K562 (cell line): Measurements from ENCODE around the gene SDC3. TPM values are rescaled to one million over a fixed set of nuclear protein-coding genes. Genes with fewer than 3 reads are reported as not detected.
A peak's percentile ranks its signal among the peaks of the same experiment; 100 is the strongest.

ENCODE experiments used
- AFF1 ChIP-seq, 2 experiments: fragments of 450-650 bp; IDR thresholded peaks; 2 replicates each; pipeline ENCODE4 v1.6.1; 2018; ENCODE audit warnings: mild to moderate bottlenecking in 2 of 2, low read depth in 1 of 2; ENCODE audit not compliant: partially characterized antibody in 2 of 2
- BCOR ChIP-seq: fragments of 450-650 bp; IDR thresholded peaks from 2 replicates; pipeline ENCODE4 v1.6.1; 2016
- CBFA2T3 ChIP-seq: fragments of 450-650 bp; IDR thresholded peaks from 2 replicates; pipeline ENCODE4 v1.6.1; 2017
- CHCHD3 ChIP-seq: fragments of 250-450 bp; sonication (Bioruptor Pico); IDR thresholded peaks from 2 replicates; pipeline ENCODE4 v2.1.2; 2022; ENCODE audit warnings: mild to moderate bottlenecking
- E2F3 ChIP-seq: fragments of 250-450 bp; sonication (Bioruptor Pico); IDR thresholded peaks from 2 replicates; pipeline ENCODE4 v1.4.0; 2020; ENCODE audit warnings: mild to moderate bottlenecking
- ETV5 ChIP-seq: sonication (generic); formaldehyde crosslinking; IDR thresholded peaks from 2 replicates; pipeline ENCODE4 v1.4.0; 2020; ENCODE audit warnings: low read depth, mild to moderate bottlenecking, missing genetic modification reagents
- HCFC1 ChIP-seq: IDR thresholded peaks from 2 replicates; pipeline ENCODE4 v1.6.1; 2012; ENCODE audit warnings: low read depth, low read length, improper control_type of control experiment
- PHB2 ChIP-seq: fragments of 450-650 bp; IDR thresholded peaks from 2 replicates; pipeline ENCODE4 v1.6.1; 2017; ENCODE audit warnings: low read depth
- PPARD ChIP-seq: fragments of 250-450 bp; sonication (Bioruptor Pico); IDR thresholded peaks from 2 replicates; pipeline ENCODE4 v1.8.0; 2022; ENCODE audit warnings: inconsistent platforms, mild to moderate bottlenecking, moderate library complexity
- PTBP1 ChIP-seq: fragments of 200-400 bp; formaldehyde crosslinking; IDR thresholded peaks from 2 replicates; pipeline ENCODE4 v1.6.1; 2017; ENCODE audit warnings: low read depth, low read length
- RBM22 ChIP-seq: fragments of 200-400 bp; formaldehyde crosslinking; IDR thresholded peaks from 2 replicates; pipeline ENCODE4 v1.6.1; 2018; ENCODE audit warnings: low read length, low read depth; ENCODE audit not compliant: poor library complexity, severe bottlenecking
- RBM25 ChIP-seq: fragments of 200-400 bp; formaldehyde crosslinking; IDR thresholded peaks from 2 replicates; pipeline ENCODE4 v1.6.1; 2018; ENCODE audit warnings: low read length, low read depth, moderate library complexity; ENCODE audit not compliant: severe bottlenecking
- TEAD4 ChIP-seq, 2 experiments: sonication (generic) in 1 of 2; formaldehyde crosslinking in 1 of 2; IDR thresholded peaks; 2 replicates each; pipeline versions ENCODE4 v1.6.1 to v1.8.0; 2012 to 2022; ENCODE audit warnings: borderline replicate concordance in 1 of 2, inconsistent platforms in 1 of 2, low read length in 1 of 2, mild to moderate bottlenecking in 1 of 2, missing genetic modification reagents in 1 of 2
- UBTF ChIP-seq, 2 experiments: IDR thresholded peaks; 2 replicates each; pipeline ENCODE4 v1.6.1; 2012; ENCODE audit warnings: improper control_type of control experiment in 2 of 2, low read depth in 2 of 2, low read length in 2 of 2, borderline replicate concordance in 1 of 2
- ZFP36 ChIP-seq: fragments of 150-350 bp; IDR thresholded peaks from 2 replicates; pipeline ENCODE4 v1.6.1; 2018; ENCODE audit warnings: low read length, low read depth; ENCODE audit not compliant: partially characterized antibody
- ZNF436 ChIP-seq: fragments of 250-450, 450-650 bp; sonication (Bioruptor Pico); formaldehyde crosslinking; IDR thresholded peaks from 2 replicates; pipeline ENCODE4 v1.7.0; 2020; ENCODE audit warnings: mild to moderate bottlenecking
- ZNF77 ChIP-seq: fragments of 250-450 bp; sonication (Bioruptor Pico); IDR thresholded peaks from 2 replicates; pipeline ENCODE4 v1.5.0; 2020
- polyA plus RNA-seq, 8 experiments: library from polyadenylated mRNA; depleted of rRNA in 4 of 8; stranded (reverse) in 5 of 8; unstranded in 3 of 8; fragments of >200 nt; fragmentation: Nextera tagmentation in 2 of 8; fragmentation: Illumina TruSeq in 1 of 8; extraction: Ambion mirVana in 2 of 8; extraction: Trizol in 1 of 8; gene quantifications; 2 replicates each; pipeline versions ENCODE4 v1.2.1 to v1.2.3, GENCODE V29; 2011 to 2014; ENCODE audit warnings: inconsistent platforms in 1 of 8, missing spikeins in 1 of 8
- total RNA-seq, 7 experiments: library from RNA; depleted of rRNA in 6 of 7; stranded (reverse); fragments of >200 nt in 6 of 7; fragmentation: Illumina TruSeq in 2 of 7; extraction: Trizol in 2 of 7; gene quantifications; 2 replicates each; pipeline versions ENCODE4 v1.2.1 to v1.2.3, GENCODE V29; 2011 to 2021; ENCODE audit warnings: low replicate concordance in 1 of 7

SDC3 gene
- total and polyA plus RNA-seq, 9 of the 15 experiments (the other 6 are each of a cell fraction or from before 2014, with no cell fraction given) = 0.38 to 44.1 (median 12.1) TPM

DNA sequence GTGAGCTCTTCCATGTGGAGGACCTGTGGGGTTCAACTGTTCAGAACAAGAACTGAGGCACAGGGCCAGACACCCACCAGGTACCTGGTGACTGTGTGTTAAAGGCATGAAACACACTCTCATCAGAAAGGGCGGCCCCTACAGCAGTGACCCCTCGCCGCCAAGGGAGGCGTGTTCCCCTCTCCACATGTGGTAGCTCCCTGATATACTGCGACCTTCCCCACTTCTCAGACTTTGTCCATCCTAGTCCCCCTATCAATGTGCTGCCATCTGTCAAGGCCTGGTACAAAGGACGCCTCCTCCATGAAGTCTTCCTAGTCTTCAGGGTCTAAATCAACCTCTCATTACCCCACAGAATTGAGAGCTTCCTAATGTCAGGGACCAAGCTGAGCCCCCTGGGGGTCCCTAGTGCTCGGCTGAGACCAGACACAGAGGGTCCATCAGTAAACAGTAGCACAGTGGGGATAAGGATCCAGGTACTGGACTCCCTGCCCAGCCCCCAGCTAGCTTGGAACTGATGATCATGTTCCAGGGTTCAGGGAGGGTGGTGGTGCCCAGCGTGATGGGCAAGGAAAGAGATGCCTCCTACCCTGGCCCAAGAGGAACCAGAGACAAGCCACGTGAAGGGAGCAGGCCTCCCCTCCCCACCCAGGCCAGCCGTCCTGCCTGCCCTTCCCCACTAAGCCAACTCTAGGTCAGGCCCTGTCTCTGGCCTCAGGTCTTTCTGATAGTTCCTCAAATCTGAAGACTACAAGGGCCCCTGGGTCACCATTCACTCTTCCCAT, 10.3 kb downstream of the SDC3 start (continued):
- TF ChIP-seq UBTF (IDR thresholded peaks at IDR 0.05; ENCODE audit: borderline replicate concordance in 1 of 2, low read depth in 2 of 2, low read length in 2 of 2) = no peak
- TF ChIP-seq PTBP1 = 0 out of 2 replicates have a peak, but pooled peaks have one; percentile 15
- TF ChIP-seq ZNF436 (CRISPR knock-in tag) = peak; percentile 83; the same call in 1 of the 2 replicates
- TF ChIP-seq PHB2 = no peak
- peak; percentile 95 for TF ChIP-seq ZFP36
- no peak for TF ChIP-seq ZNF77 (CRISPR knock-in tag)
- TF ChIP-seq CHCHD3 (CRISPR knock-in tag) = no peak
- no peak for TF ChIP-seq TEAD4 (IDR thresholded peaks at IDR 0.05; ENCODE audit: low read length)
- TF ChIP-seq TEAD4 (CRISPR knock-in tag; IDR thresholded peaks at IDR 0.05; ENCODE audit: borderline replicate concordance) = no peak
- no peak for TF ChIP-seq AFF1 (IDR thresholded peaks at IDR 0.05; ENCODE audit: low read depth in 1 of 2, partially characterized antibody in 2 of 2)
- no peak for TF ChIP-seq RBM22
- 0 out of 2 replicates have a peak, but pooled peaks have one; percentile 5 for TF ChIP-seq BCOR
- TF ChIP-seq RBM25 = peak; percentile 28
- no peak for TF ChIP-seq ETV5 (CRISPR knock-in tag)
- no peak for TF ChIP-seq HCFC1
- TF ChIP-seq E2F3 (CRISPR knock-in tag) = 0 out of 2 replicates have a peak, but pooled peaks have one; percentile 16
- TF ChIP-seq PPARD (CRISPR knock-in tag) = no peak
- peak; percentile 13; the same call in 1 of the 2 replicates for TF ChIP-seq CBFA2T3
